ENCODE data around the gene CELA2A. TPM values are rescaled to one million over a fixed set of nuclear protein-coding genes. Genes with fewer than 3 reads are reported as not detected.
"Not testable (repeated sequence)": the region's sequence is repeated elsewhere in the genome, so short reads cannot be mapped to it uniquely, and the experiment has no call there.

The CELA2A gene
- total and polyA plus RNA-seq, 2 donors (not counting 3 experiments of a cell fraction or from before 2014, with no cell fraction given) = not detected

DNA sequence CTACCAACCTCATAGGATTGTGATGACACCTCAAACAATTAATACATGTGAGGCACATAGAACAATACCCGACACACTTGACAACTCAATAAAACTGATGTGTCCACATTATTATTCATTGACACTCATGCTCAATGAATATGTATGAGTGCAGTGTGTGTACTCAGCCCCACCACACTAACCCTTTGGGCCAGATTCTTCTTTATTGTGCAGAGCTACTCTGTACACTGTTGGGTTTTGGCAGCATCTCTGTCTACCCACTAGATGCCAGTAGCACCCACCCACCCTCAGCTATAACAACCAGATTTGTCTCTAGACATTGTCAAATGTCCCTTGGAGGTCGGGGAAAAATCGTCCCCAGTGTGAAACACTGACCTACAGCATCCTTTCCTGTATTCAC, 57.4 kb downstream of the CELA2A start:
- Histone ChIP-seq H2AFZ (ENCODE audit: low read depth, low read length) (no peak overlapping the region), H3K27me3 (ENCODE audit: control insufficient read depth in 2 of 2, insufficient read depth in 2 of 2, low read length in 2 of 2) (no peaks in the 10 kb centered on the region), H3K4me1 (ENCODE audit: control insufficient read depth, extremely low read depth, insufficient read depth, low read length) (peaks cover 8% of the 10 kb centered on the region), H3K9ac (replicated peaks; ENCODE audit: extremely low read depth, insufficient read depth, low read length) (no peak overlapping the region), H3K79me2 (ENCODE audit: control insufficient read depth, insufficient read depth, low read length) (no peaks in the 10 kb centered on the region), H3K9me3 (replicated peaks; ENCODE audit: control insufficient read depth, insufficient read depth, low read length) (no peaks in the 10 kb centered on the region), H3K27ac (ENCODE audit: insufficient read depth, low read depth, low read length) (no peak overlapping the region), H3K9me1 (replicated peaks; ENCODE audit: control insufficient read depth, extremely low read depth, insufficient read depth, low read length) (no peaks in the 10 kb centered on the region), H3K4me2 (ENCODE audit: insufficient read depth, low read length) (no peak overlapping the region), H3K36me3 (ENCODE audit: control insufficient read depth in 2 of 2, extremely low read depth in 1 of 2, insufficient read depth in 2 of 2, low read length in 2 of 2) (no peaks in the 10 kb centered on the region), H3K4me3 (replicated peaks in 1 of 3; ENCODE audit: insufficient read depth in 1 of 3, low read depth in 1 of 3, low read length in 3 of 3) (no peak overlapping the region), H4K20me1 (replicated peaks; ENCODE audit: control insufficient read depth, extremely low read depth, insufficient read depth, low read length) (no peaks in the 10 kb centered on the region)
- FAIRE-seq (no peak), DNase-seq (ENCODE audit: low read depth, low spot score) (no peak)
- dilution Hi-C loops (cut with MboI; ENCODE audit: extremely low pct_ligation_motif_present, low sequenced_read_pairs) (no loop called here), intact Hi-C loops (cut with micrococcal nuclease) (no loop called here)
- CTCF ChIA-PET = interaction anchor here (0.6 kb wide), 1 partner anchor 127 kb away, joined by 3 read pairs; no protein-coding TSS in a partner anchor
- no peak for TF ChIP-seq MYC (IDR thresholded peaks at IDR 0.05; ENCODE audit: low read depth, low read length)
- TF ChIP-seq GATA2 (IDR thresholded peaks at IDR 0.05; ENCODE audit: insufficient read depth, insufficient read length, low read depth, low read length) = no peak
- no peak for TF ChIP-seq POLR2AphosphoS5 (IDR thresholded peaks at IDR 0.05; ENCODE audit: insufficient read depth, low read depth, low read length)
- TF ChIP-seq, protein P1, sequence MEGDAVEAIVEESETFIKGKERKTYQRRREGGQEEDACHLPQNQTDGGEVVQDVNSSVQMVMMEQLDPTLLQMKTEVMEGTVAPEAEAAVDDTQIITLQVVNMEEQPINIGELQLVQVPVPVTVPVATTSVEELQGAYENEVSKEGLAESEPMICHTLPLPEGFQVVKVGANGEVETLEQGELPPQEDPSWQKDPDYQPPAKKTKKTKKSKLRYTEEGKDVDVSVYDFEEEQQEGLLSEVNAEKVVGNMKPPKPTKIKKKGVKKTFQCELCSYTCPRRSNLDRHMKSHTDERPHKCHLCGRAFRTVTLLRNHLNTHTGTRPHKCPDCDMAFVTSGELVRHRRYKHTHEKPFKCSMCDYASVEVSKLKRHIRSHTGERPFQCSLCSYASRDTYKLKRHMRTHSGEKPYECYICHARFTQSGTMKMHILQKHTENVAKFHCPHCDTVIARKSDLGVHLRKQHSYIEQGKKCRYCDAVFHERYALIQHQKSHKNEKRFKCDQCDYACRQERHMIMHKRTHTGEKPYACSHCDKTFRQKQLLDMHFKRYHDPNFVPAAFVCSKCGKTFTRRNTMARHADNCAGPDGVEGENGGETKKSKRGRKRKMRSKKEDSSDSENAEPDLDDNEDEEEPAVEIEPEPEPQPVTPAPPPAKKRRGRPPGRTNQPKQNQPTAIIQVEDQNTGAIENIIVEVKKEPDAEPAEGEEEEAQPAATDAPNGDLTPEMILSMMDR (IDR thresholded peaks at IDR 0.05; ENCODE audit: extremely low read depth in 1 of 2, insufficient read depth in 1 of 2, low read depth in 1 of 2, low read length in 2 of 2) = no peak
- TF ChIP-seq, protein P2, sequence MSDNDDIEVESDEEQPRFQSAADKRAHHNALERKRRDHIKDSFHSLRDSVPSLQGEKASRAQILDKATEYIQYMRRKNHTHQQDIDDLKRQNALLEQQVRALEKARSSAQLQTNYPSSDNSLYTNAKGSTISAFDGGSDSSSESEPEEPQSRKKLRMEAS (IDR thresholded peaks at IDR 0.05; ENCODE audit: insufficient read depth, insufficient read length) = no peak
- TF ChIP-seq JUN (IDR thresholded peaks at IDR 0.05; ENCODE audit: borderline replicate concordance, insufficient read depth, insufficient read length, low read depth) = no peak
- no peak for TF ChIP-seq POLR2A (IDR thresholded peaks at IDR 0.05; ENCODE audit: low read depth, low read length)
- no peak for TF ChIP-seq FOS (IDR thresholded peaks at IDR 0.05; ENCODE audit: borderline replicate concordance, insufficient read depth, low read length)
- TF ChIP-seq EZH2 (IDR thresholded peaks at IDR 0.05; ENCODE audit: borderline replicate concordance, low read depth, low read length, severe bottlenecking) = no peak
- BruUV-seq (replicated peaks) = no TSS peak
- POLR2A ChIA-PET = no interaction called here

DNA sequence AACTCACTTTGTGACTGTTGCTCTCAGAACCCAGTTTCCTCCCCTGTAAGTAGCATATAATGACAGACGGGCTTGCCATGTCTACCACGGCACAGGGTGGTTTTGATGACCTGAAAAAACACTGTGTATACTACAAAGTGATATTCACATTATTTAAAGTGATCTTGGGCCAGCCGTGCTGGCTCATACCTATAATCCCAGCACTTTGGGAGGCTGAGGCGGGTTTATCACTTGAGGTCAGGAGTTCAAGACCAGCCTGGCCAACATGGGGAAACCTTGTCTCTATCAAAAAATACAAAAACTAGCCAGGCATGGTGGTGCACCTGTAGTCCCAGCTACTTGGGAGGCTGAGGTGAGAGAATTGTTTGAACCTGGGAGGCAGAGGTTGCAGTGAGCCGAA, 58.0 kb downstream of the CELA2A start:
- BruUV-seq (replicated peaks); DNase-seq (ENCODE audit: low read depth, low spot score); H3K4me1 ChIP-seq (ENCODE audit: control insufficient read depth, extremely low read depth, insufficient read depth, low read length); H3K9me1 ChIP-seq (replicated peaks; ENCODE audit: control insufficient read depth, extremely low read depth, insufficient read depth, low read length); H3K9me3 ChIP-seq (replicated peaks; ENCODE audit: control insufficient read depth, insufficient read depth, low read length); POLR2A ChIA-PET; H3K4me3 ChIP-seq (replicated peaks in 1 of 3; ENCODE audit: insufficient read depth in 1 of 3, low read depth in 1 of 3, low read length in 3 of 3); H3K27me3 ChIP-seq (ENCODE audit: control insufficient read depth in 2 of 2, insufficient read depth in 2 of 2, low read length in 2 of 2); H3K9ac ChIP-seq (replicated peaks; ENCODE audit: extremely low read depth, insufficient read depth, low read length); intact Hi-C loops (cut with micrococcal nuclease); H3K27ac ChIP-seq (ENCODE audit: insufficient read depth, low read depth, low read length); H2AFZ ChIP-seq (ENCODE audit: low read depth, low read length); dilution Hi-C loops (cut with MboI; ENCODE audit: extremely low pct_ligation_motif_present, low sequenced_read_pairs); H4K20me1 ChIP-seq (replicated peaks; ENCODE audit: control insufficient read depth, extremely low read depth, insufficient read depth, low read length); H3K36me3 ChIP-seq (ENCODE audit: control insufficient read depth in 2 of 2, extremely low read depth in 1 of 2, insufficient read depth in 2 of 2, low read length in 2 of 2); H3K79me2 ChIP-seq (ENCODE audit: control insufficient read depth, insufficient read depth, low read length); FAIRE-seq; H3K4me2 ChIP-seq (ENCODE audit: insufficient read depth, low read length): not testable (repeated sequence)
- CTCF ChIA-PET = interaction anchor here (0.9 kb wide), 1 partner anchor 13 kb away, joined by 4 read pairs; no protein-coding TSS in a partner anchor

All from endothelial cell of umbilical vein (primary cell).